Astrocyte (in vitro differentiated cells and primary cell): ENCODE data around the gene MELK. TPM values are rescaled to one million over a fixed set of nuclear protein-coding genes. Genes with fewer than 3 reads are reported as not detected.

ENCODE experiments used
- DNase-seq: peaks from one replicate; pipeline ENCODE4 v3.0.0-alpha.2; 2010; ENCODE audit warnings: low read depth
- FAIRE-seq: peaks from 2 replicates; lab custom pipeline; 2011; peaks lifted over from hg19 to GRCh38; lab: Jason Lieb, UNC
- H2AFZ ChIP-seq: 2 replicates; pipeline ENCODE4 v1.6.0; 2012; ENCODE audit warnings: low read depth, low read length, inconsistent platforms
- H3K27ac ChIP-seq: 2 replicates; pipeline ENCODE4 v1.5.1; 2011; ENCODE audit warnings: low read depth, low read length, inconsistent platforms
- H3K27me3 ChIP-seq: 2 replicates; pipeline ENCODE4 v1.6.0; 2011; ENCODE audit warnings: low read length, inconsistent platforms; ENCODE audit not compliant: insufficient read depth
- H3K36me3 ChIP-seq: 2 replicates; pipeline ENCODE4 v1.5.1; 2011; ENCODE audit warnings: low read length, inconsistent platforms; ENCODE audit not compliant: insufficient read depth
- H3K4me1 ChIP-seq: 2 replicates; pipeline ENCODE4 v1.5.1; 2011; ENCODE audit warnings: low read length, inconsistent platforms; ENCODE audit not compliant: insufficient read depth
- H3K4me2 ChIP-seq: 2 replicates; pipeline ENCODE4 v1.6.0; 2012; ENCODE audit warnings: low read length, inconsistent platforms
- H3K4me3 ChIP-seq: 2 replicates; pipeline ENCODE4 v1.5.1; 2011; ENCODE audit warnings: low read depth, mild to moderate bottlenecking, low read length, inconsistent platforms; ENCODE audit not compliant: insufficient read depth
- H3K79me2 ChIP-seq: 2 replicates; pipeline ENCODE4 v1.6.0; 2012; ENCODE audit warnings: mild to moderate bottlenecking, low read length, inconsistent platforms; ENCODE audit not compliant: insufficient read depth
- H3K9ac ChIP-seq: 2 replicates; pipeline ENCODE4 v1.6.0; 2012; ENCODE audit warnings: mild to moderate bottlenecking, low read length, inconsistent platforms
- H3K9me3 ChIP-seq: 2 replicates; pipeline ENCODE4 v1.5.1; 2012; ENCODE audit warnings: low read depth, mild to moderate bottlenecking, low read length, inconsistent platforms; ENCODE audit not compliant: insufficient read depth
- H4K20me1 ChIP-seq: 2 replicates; pipeline ENCODE4 v1.6.0; 2012; ENCODE audit warnings: low read length, inconsistent platforms; ENCODE audit not compliant: insufficient read depth
- H3K27ac Mint-ChIP-seq: one replicate; pipeline ENCODE4 v1.8.0; 2021; ENCODE audit warnings: mild to moderate bottlenecking, mixed read lengths; ENCODE audit not compliant: unreplicated experiment
- H3K27me3 Mint-ChIP-seq: one replicate; pipeline ENCODE4 v1.8.0; 2021; ENCODE audit warnings: low read depth, mixed read lengths; ENCODE audit not compliant: unreplicated experiment
- H3K36me3 Mint-ChIP-seq: one replicate; pipeline ENCODE4 v1.8.0; 2021; ENCODE audit warnings: low read depth, mixed read lengths; ENCODE audit not compliant: unreplicated experiment
- H3K4me1 Mint-ChIP-seq: one replicate; pipeline ENCODE4 v1.8.0; 2021; ENCODE audit warnings: low read depth, mixed read lengths; ENCODE audit not compliant: unreplicated experiment
- H3K4me3 Mint-ChIP-seq: one replicate; pipeline ENCODE4 v1.8.0; 2021; ENCODE audit warnings: mild to moderate bottlenecking, moderate library complexity, mixed read lengths; ENCODE audit not compliant: unreplicated experiment
- H3K9me3 Mint-ChIP-seq: one replicate; pipeline ENCODE4 v1.8.0; 2021; ENCODE audit warnings: mild to moderate bottlenecking, mixed read lengths; ENCODE audit not compliant: unreplicated experiment
- EZH2 ChIP-seq: IDR thresholded peaks from 2 replicates; pipeline ENCODE4 v1.6.1; 2012; ENCODE audit warnings: mild to moderate bottlenecking, low read length, inconsistent platforms; ENCODE audit not compliant: insufficient read depth
- total RNA-seq: library from RNA; stranded (reverse); gene quantifications from 2 replicates; pipeline ENCODE4 v1.2.1, GENCODE V29; 2021
- TF ChIP-seq, protein P1 (sequence below): IDR thresholded peaks from 2 replicates; pipeline ENCODE4 v1.5.1; 2011; ENCODE audit warnings: low read depth, mild to moderate bottlenecking, inconsistent platforms, low read length, moderate library complexity; ENCODE audit not compliant: insufficient read depth

MELK gene
- total RNA-seq, 1 donor from 2014 or later, result 12.3 TPM

DNA sequence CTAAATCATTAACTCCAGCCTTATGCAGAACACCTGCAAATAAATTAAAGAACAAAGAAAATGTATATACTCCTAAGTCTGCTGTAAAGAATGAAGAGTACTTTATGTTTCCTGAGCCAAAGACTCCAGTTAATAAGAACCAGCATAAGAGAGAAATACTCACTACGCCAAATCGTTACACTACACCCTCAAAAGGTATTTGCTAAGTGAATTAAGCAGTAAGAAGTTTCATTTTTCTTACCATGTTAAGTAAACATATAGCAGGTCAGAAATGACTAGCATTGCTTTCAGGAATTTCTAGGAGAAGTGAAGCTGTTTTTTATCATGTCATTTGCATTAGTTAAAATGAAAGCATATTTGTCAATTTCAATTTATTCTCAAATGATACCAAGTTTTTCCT lies 92.7 kb downstream of the MELK start:
- H3K36me3 Mint-ChIP-seq, result no peaks in the 10 kb centered on the region
- Histone ChIP-seq H3K4me3 (peak overlapping the region; percentile 9), H3K4me1 (peaks cover 21% of the 10 kb centered on the region), H3K4me2 (peak overlapping the region; percentile 80), H3K9ac (no peak overlapping the region), H3K36me3 (peaks cover 5% of the 10 kb centered on the region), H3K27ac (peak overlapping the region; percentile 69), H2AFZ (no peak overlapping the region), H4K20me1 (peaks cover 3% of the 10 kb centered on the region), H3K9me3 (no peaks in the 10 kb centered on the region), H3K79me2 (no peaks in the 10 kb centered on the region), H3K27me3 (no peaks in the 10 kb centered on the region)
- peaks cover 16% of the 10 kb centered on the region for H3K4me1 Mint-ChIP-seq
- H3K4me3 Mint-ChIP-seq, result no peak overlapping the region
- no peak overlapping the region for H3K27ac Mint-ChIP-seq
- DNase-seq (peak; percentile 22), FAIRE-seq (no peak)
- no peak for TF ChIP-seq EZH2
- TF ChIP-seq, protein P1, sequence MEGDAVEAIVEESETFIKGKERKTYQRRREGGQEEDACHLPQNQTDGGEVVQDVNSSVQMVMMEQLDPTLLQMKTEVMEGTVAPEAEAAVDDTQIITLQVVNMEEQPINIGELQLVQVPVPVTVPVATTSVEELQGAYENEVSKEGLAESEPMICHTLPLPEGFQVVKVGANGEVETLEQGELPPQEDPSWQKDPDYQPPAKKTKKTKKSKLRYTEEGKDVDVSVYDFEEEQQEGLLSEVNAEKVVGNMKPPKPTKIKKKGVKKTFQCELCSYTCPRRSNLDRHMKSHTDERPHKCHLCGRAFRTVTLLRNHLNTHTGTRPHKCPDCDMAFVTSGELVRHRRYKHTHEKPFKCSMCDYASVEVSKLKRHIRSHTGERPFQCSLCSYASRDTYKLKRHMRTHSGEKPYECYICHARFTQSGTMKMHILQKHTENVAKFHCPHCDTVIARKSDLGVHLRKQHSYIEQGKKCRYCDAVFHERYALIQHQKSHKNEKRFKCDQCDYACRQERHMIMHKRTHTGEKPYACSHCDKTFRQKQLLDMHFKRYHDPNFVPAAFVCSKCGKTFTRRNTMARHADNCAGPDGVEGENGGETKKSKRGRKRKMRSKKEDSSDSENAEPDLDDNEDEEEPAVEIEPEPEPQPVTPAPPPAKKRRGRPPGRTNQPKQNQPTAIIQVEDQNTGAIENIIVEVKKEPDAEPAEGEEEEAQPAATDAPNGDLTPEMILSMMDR, result no peak
- H3K9me3 Mint-ChIP-seq, result peaks cover 1% of the 10 kb centered on the region
- no peaks in the 10 kb centered on the region for H3K27me3 Mint-ChIP-seq

DNA sequence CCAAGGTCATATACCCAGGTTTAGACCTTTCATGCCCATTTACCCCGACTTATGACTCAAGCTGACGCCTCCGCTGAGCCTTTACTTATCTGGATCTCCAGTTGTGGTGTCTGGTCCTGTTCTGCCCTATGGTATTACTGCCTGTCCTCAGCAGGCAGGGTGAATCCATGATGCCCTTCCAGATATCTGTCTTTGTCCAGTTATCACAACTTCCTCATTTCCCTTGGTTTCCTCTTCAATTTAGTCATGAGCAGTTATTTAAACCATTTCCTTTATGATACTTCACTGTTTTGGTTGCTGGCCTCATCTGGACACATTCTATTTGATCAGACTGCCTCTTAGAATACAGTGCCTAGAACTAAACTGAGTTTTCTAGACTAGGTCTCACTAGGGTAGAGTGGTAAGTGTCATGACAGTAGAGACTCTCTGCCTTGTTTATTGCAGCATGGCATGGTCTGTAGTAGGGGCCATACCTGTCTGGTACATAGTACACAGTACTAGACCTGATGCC lies 93.3 kb downstream of the MELK start:
- Histone ChIP-seq H3K36me3 (peaks cover 6% of the 10 kb centered on the region), H3K9me3 (no peaks in the 10 kb centered on the region), H3K4me3 (peak overlapping the region; percentile 9), H3K79me2 (peaks cover 4% of the 10 kb centered on the region), H4K20me1 (peaks cover 3% of the 10 kb centered on the region), H3K4me2 (peak overlapping the region; percentile 80), H3K4me1 (peaks cover 21% of the 10 kb centered on the region), H2AFZ (no peak overlapping the region), H3K27me3 (no peaks in the 10 kb centered on the region), H3K9ac (peak overlapping the region; percentile 28), H3K27ac (peak overlapping the region; percentile 69)
- Mint-ChIP-seq H3K4me1 (peaks cover 16% of the 10 kb centered on the region), H3K9me3 (peaks cover 1% of the 10 kb centered on the region), H3K4me3 (no peak overlapping the region), H3K36me3 (no peaks in the 10 kb centered on the region), H3K27me3 (no peaks in the 10 kb centered on the region), H3K27ac (no peak overlapping the region)
- peak; percentile 59 for FAIRE-seq
- TF ChIP-seq EZH2, result no peak
- TF ChIP-seq, protein P1, result no peak
- DNase-seq, result peak; percentile 34

- no peak overlapping the region for H2AFZ ChIP-seq
- Mint-ChIP-seq H3K27me3 (no peaks in the 10 kb centered on the region), H3K4me1 (peaks cover 3% of the 10 kb centered on the region), H3K36me3 (no peaks in the 10 kb centered on the region), H3K27ac (no peak overlapping the region), H3K4me3 (no peak overlapping the region), H3K9me3 (no peaks in the 10 kb centered on the region)
- DNase-seq, result no peak
- TF ChIP-seq, protein P1, result no peak
- no peak for TF ChIP-seq EZH2
- no peak overlapping the region for H3K9ac ChIP-seq
- FAIRE-seq, result no peak
- H3K4me2 ChIP-seq, result no peak overlapping the region
- peaks cover 13% of the 10 kb centered on the region for H3K36me3 ChIP-seq
- peaks cover 7% of the 10 kb centered on the region for H3K79me2 ChIP-seq
- H3K4me3 ChIP-seq, result no peak overlapping the region
- H3K27ac ChIP-seq, result no peak overlapping the region
- no peaks in the 10 kb centered on the region for H3K9me3 ChIP-seq
- H3K27me3 ChIP-seq, result no peaks in the 10 kb centered on the region
- peaks cover 7% of the 10 kb centered on the region for H3K4me1 ChIP-seq
- H4K20me1 ChIP-seq, result no peaks in the 10 kb centered on the region
Measured at GRCh38 chr9:36671561-36671960, 98.9 kb downstream of the MELK start.
